Measurements from ENCODE around the gene WDR35. TPM values are rescaled to one million over a fixed set of nuclear protein-coding genes. Genes with fewer than 3 reads are reported as not detected.

Gene WDR35
- polyA plus RNA-seq, 1 experiment, result 9.1 TPM

DNA sequence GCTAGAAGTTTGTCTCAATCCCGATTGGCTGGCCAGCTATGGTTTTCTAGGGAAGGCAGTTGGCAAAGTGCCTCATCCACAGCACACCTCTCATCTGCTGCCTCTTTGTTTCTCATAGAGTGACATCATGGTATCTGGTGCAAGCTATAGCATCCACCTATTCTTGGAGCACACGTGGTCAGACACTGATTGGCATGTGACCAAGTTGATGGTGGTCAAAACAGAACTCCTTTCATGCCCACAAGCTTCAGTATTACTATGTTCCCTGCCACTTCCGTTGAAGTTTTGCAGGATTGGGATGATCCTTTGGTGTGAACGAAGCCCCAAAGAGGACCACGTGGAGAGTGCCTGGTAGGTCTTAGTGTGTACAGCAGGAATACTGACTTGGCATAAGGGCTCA lies 116.9 kb downstream of the WDR35 start:
- no peak overlapping the region for H3K27ac ChIP-seq (ENCODE audit: low read depth, low read length)
- ChIA-PET POLR2A (no interaction called here), CTCF (no interaction called here)
- no peak for DNase-seq (ENCODE audit: low read depth, low spot score)
- H3K27me3 ChIP-seq (ENCODE audit: control insufficient read depth, insufficient read depth, low read length), result peaks cover 9% of the 10 kb centered on the region
- TF ChIP-seq, protein P1, sequence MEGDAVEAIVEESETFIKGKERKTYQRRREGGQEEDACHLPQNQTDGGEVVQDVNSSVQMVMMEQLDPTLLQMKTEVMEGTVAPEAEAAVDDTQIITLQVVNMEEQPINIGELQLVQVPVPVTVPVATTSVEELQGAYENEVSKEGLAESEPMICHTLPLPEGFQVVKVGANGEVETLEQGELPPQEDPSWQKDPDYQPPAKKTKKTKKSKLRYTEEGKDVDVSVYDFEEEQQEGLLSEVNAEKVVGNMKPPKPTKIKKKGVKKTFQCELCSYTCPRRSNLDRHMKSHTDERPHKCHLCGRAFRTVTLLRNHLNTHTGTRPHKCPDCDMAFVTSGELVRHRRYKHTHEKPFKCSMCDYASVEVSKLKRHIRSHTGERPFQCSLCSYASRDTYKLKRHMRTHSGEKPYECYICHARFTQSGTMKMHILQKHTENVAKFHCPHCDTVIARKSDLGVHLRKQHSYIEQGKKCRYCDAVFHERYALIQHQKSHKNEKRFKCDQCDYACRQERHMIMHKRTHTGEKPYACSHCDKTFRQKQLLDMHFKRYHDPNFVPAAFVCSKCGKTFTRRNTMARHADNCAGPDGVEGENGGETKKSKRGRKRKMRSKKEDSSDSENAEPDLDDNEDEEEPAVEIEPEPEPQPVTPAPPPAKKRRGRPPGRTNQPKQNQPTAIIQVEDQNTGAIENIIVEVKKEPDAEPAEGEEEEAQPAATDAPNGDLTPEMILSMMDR (IDR thresholded peaks at IDR 0.05; ENCODE audit: low read depth, low read length), result no peak
- no peaks in the 10 kb centered on the region; the same call in 1 of the 2 replicates for H3K9me3 ChIP-seq (ENCODE audit: control insufficient read depth, insufficient read depth, low read length)
- H3K4me3 ChIP-seq (ENCODE audit: low read depth, low read length), result no peak overlapping the region

DNA sequence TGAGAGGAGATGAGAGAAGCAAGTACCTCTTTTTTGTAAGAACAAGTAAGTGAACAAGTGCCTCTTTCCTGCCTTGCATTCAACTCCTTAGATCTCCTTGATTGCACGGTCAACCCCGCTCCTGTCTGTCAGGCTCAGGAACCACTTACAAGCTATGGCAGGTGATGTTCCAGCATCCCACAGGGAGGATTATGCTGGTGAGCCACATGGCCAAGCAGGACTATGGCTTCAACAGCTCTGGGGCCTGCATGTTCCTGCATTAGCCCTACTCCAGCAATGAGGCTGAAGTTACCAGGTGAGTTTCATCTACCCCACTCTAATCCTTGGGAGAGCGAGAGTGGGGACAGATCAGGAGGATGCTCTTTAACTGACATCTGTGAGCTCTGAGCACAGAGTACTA lies 117.6 kb downstream of the WDR35 start:
- Histone ChIP-seq H3K27me3 (ENCODE audit: control insufficient read depth, insufficient read depth, low read length) (peaks cover 13% of the 10 kb centered on the region), H3K4me3 (ENCODE audit: low read depth, low read length) (no peak overlapping the region), H3K27ac (ENCODE audit: low read depth, low read length) (no peak overlapping the region), H3K9me3 (ENCODE audit: control insufficient read depth, insufficient read depth, low read length) (no peaks in the 10 kb centered on the region; the same call in 1 of the 2 replicates)
- TF ChIP-seq, protein P1 (IDR thresholded peaks at IDR 0.05; ENCODE audit: low read depth, low read length), result no peak
- no peak for DNase-seq (ENCODE audit: low read depth, low spot score)
- POLR2A ChIA-PET, result no interaction called here
- CTCF ChIA-PET, result no interaction called here

DNA sequence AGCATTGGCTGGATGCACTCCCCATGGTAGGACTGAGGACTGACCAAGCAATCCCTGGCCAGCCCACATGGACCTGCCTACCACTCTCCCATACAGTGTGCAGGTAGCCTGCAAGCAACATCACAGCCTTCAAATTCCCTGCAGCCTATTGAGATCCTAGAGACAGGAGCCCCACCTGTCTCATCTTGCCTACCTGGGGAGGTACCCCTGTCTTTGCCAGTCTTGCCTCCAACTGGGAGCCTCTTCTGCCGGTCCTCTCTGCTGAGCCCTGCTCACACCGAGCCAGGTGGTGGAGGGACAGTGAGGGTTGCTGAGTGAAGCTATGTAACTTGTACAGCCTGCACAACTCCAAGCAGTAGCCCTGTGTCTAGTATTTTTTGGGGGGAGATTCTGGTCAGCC lies 118.1 kb downstream of the WDR35 start:
- no peaks in the 10 kb centered on the region; the same call in 1 of the 2 replicates for H3K9me3 ChIP-seq (ENCODE audit: control insufficient read depth, insufficient read depth, low read length)
- no peak overlapping the region for H3K4me3 ChIP-seq (ENCODE audit: low read depth, low read length)
- H3K27me3 ChIP-seq (ENCODE audit: control insufficient read depth, insufficient read depth, low read length), result peaks cover 13% of the 10 kb centered on the region
- POLR2A ChIA-PET, result no interaction called here
- no peak overlapping the region for H3K27ac ChIP-seq (ENCODE audit: low read depth, low read length)
- no peak for DNase-seq (ENCODE audit: low read depth, low spot score)
- CTCF ChIA-PET, result no interaction called here
- TF ChIP-seq, protein P1 (IDR thresholded peaks at IDR 0.05; ENCODE audit: low read depth, low read length), result no peak

DNA sequence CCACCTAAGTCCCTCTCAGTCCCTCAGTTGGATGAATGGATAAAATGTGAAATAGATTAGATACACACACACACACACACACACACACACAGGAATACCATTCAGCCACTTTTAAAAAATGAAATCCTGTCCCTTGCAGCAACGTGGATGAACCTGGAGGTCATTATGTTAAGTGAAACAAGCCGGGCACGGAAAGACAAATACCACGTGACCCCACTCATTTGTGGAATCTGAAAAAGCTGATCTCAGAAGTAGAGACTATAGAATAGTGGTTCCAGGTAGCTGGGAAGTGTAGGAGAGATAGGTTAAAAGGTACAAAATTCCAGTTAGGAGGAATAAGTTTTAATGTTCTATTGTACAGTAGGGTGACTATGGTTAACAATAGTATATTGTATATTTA lies 119.1 kb downstream of the WDR35 start:
- ChIA-PET POLR2A (no interaction called here), CTCF (no interaction called here)
- H3K27me3 ChIP-seq (ENCODE audit: control insufficient read depth, insufficient read depth, low read length), result peaks cover 13% of the 10 kb centered on the region
- no peaks in the 10 kb centered on the region; the same call in 1 of the 2 replicates for H3K9me3 ChIP-seq (ENCODE audit: control insufficient read depth, insufficient read depth, low read length)
- TF ChIP-seq, protein P1 (IDR thresholded peaks at IDR 0.05; ENCODE audit: low read depth, low read length), result no peak
- no peak overlapping the region for H3K4me3 ChIP-seq (ENCODE audit: low read depth, low read length)
- DNase-seq (ENCODE audit: low read depth, low spot score), result no peak
- no peak overlapping the region for H3K27ac ChIP-seq (ENCODE audit: low read depth, low read length)

DNA sequence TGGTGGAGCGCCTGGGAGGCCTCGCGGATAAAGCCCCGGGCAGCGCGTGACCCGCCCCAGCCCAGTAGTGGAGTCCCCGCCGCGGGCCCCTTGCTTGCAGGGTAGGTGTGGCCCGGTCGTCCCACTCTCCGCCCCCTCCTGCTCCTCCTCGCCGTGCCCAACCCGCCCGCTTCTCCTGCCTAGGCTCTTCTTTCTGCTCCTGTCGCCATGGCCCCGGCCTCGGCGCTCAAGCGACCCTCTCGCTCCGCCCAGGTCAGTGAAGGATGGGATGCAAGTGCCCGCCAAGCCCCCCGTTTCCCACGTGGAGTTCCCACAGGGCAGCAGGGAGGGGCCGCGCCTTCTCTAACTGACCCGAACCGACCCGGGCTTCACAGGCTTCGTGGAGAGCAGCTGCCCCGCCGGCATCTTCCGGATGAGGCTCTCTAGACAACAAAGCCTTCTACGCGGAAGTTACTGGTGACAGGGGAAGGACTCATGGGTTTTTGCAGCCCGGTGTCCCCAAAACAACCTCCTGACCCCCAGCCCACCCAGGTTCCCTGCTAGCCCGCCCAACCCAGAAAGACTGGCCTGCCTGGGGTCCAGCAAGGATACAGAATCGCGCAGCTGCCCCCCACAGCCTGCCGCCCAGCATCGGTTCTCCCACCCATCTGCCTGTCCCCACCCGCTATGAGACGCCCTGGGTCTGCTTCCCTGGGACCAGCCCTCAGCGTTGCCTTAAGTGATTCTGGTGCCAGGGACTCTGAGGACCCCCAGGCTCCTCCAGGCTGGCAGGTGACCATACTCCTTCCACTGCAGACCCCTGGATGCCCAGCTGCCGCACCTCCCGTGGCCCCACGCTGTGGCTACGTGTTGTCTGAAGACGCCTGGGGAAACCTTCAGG lies 121.0 kb downstream of the WDR35 start:
- DNase-seq (ENCODE audit: low read depth, low spot score), result no peak
- TF ChIP-seq, protein P1 (IDR thresholded peaks at IDR 0.05; ENCODE audit: low read depth, low read length), result no peak
- H3K27me3 ChIP-seq (ENCODE audit: control insufficient read depth, insufficient read depth, low read length), result peaks cover 13% of the 10 kb centered on the region
- ChIA-PET CTCF (no interaction called here), POLR2A (no interaction called here)
- H3K4me3 ChIP-seq (ENCODE audit: low read depth, low read length), result peak overlapping the region; percentile 53
- H3K27ac ChIP-seq (ENCODE audit: low read depth, low read length), result no peak overlapping the region
- no peaks in the 10 kb centered on the region; the same call in 1 of the 2 replicates for H3K9me3 ChIP-seq (ENCODE audit: control insufficient read depth, insufficient read depth, low read length)
